A673 (cell line): ENCODE data around the gene SFMBT2.

Experiments
- CTCF ChIP-seq: fragments of 300-800, 200-600 bp; sonication (generic); conservative IDR thresholded peaks from 2 replicates; pipeline ENCODE4 v1.5.1; 2017; ENCODE audit warnings: low read depth, mild to moderate bottlenecking, antibody characterized with exemption, low read length, moderate library complexity, mixed read lengths
- EZH2 ChIP-seq: fragments of 200-600 bp; sonication (generic); IDR thresholded peaks from 2 replicates; pipeline ENCODE4 v1.6.1; 2017; ENCODE audit warnings: borderline replicate concordance, low read depth, mild to moderate bottlenecking, mixed read lengths, antibody characterized with exemption, low read length; ENCODE audit not compliant: poor library complexity, severe bottlenecking

GRCh38 chr10:7161484-7162250 is 249.2 kb downstream of the SFMBT2 start:
- TF ChIP-seq CTCF, result no peak
- no peak for TF ChIP-seq EZH2
